Esophagus (tissue), 2 donors: Measurements from ENCODE around the gene MAP4K1. TPM values are rescaled to one million over a fixed set of nuclear protein-coding genes. Genes with fewer than 3 reads are reported as not detected.

Experiments used
- H3K27ac ChIP-seq, 2 donors: one replicate each; pipeline ENCODE4 v1.5.1; 2013; ENCODE audit warnings: low read depth in 2 of 2, mild to moderate bottlenecking in 2 of 2, inconsistent platforms in 1 of 2, low read length in 1 of 2, moderate library complexity in 1 of 2
- H3K27me3 ChIP-seq, 2 donors: one replicate each; pipeline ENCODE4 v1.6.1; 2013; ENCODE audit warnings: low read length in 2 of 2, control low read depth in 1 of 2, mild to moderate bottlenecking in 1 of 2; ENCODE audit not compliant: insufficient read depth in 2 of 2, control insufficient read depth in 1 of 2
- H3K36me3 ChIP-seq, 2 donors: one replicate each; pipeline ENCODE4 v1.6.1; 2013; ENCODE audit warnings: low read length in 1 of 2; ENCODE audit not compliant: control insufficient read depth in 2 of 2, insufficient read depth in 2 of 2
- H3K4me1 ChIP-seq, 2 donors: one replicate each; pipeline ENCODE4 v1.6.1; 2013; ENCODE audit warnings: low read length in 1 of 2; ENCODE audit not compliant: control insufficient read depth in 2 of 2, insufficient read depth in 2 of 2
- H3K4me3 ChIP-seq, 2 donors: one replicate each; pipeline ENCODE4 v1.5.1; 2013; ENCODE audit warnings: low read length in 2 of 2, mild to moderate bottlenecking in 2 of 2, low read depth in 1 of 2, moderate library complexity in 1 of 2
- H3K9me3 ChIP-seq, 2 donors: one replicate each; pipeline ENCODE4 v1.6.1; 2013; ENCODE audit warnings: mild to moderate bottlenecking in 2 of 2, low read depth in 1 of 2, low read length in 1 of 2, moderate library complexity in 1 of 2; ENCODE audit not compliant: control insufficient read depth in 2 of 2, insufficient read depth in 1 of 2
- WGBS, 2 donors: extraction: QIAGEN DNeasy Blood & Tissue Kit; methylation state at CpG; one replicate each; pipeline ENCODE4 v1.1.7; 2013; 5-methylcytosine and 5-hydroxymethylcytosine counted together
- polyA plus RNA-seq, 2 donors: library from polyadenylated mRNA; stranded (reverse); fragments of 200-250 nt; gene quantifications; one replicate each; pipeline ENCODE4 v1.2.3, GENCODE V29; 2013
- donor health status: healthy with polysubstance abuse.
- donor health status: Bipolar disorder and iron deficiency.

The MAP4K1 gene
- 1 to 10 TPM; 3.3 to 7.3 TPM for polyA plus RNA-seq

- Histone ChIP-seq H3K4me3 (peak within 1 kb of the TSS; percentile 97 to 99), H3K9me3 (peaks cover 0 to 4% of the 10 kb centered on the region in 2 donors), H3K27me3 (no peaks in the 10 kb centered on the region), H3K36me3 (peaks cover 4 to 12% of the 10 kb centered on the region in 2 donors), H3K27ac (peak within 1 kb of the TSS; percentile 88 to 93), H3K4me1 (peaks cover 7 to 16% of the 10 kb centered on the region in 2 donors)
- 27 to 33% methylated on average over 28 of the region's 28 CpGs for WGBS, 2 donors
Measured at GRCh38 chr19:38617764-38618589, at the start of gene MAP4K1. Gene MAP4K1, minus strand, starts transcription at chr19:38617953. Its CDS starts 58 bp downstream, at chr19:38617895.

GRCh38 chr19:38666663-38667511 lies 49.1 kb upstream of the MAP4K1 start:
- Histone ChIP-seq H3K27ac (peak overlapping the region; percentile 76 to 96), H3K36me3 (no peaks in the 10 kb centered on the region), H3K4me3 (no peak overlapping the region), H3K27me3 (no peaks in the 10 kb centered on the region), H3K9me3 (no peaks in the 10 kb centered on the region), H3K4me1 (peaks cover 23 to 45% of the 10 kb centered on the region in 2 donors)
- WGBS, 2 donors, result 20 to 21% methylated on average over 10 of the region's 10 CpGs

- no peak overlapping the region for H3K4me3 ChIP-seq
- peak overlapping the region; percentile 76 to 96 for H3K27ac ChIP-seq
- H3K9me3 ChIP-seq, result no peaks in the 10 kb centered on the region
- H3K27me3 ChIP-seq, result no peaks in the 10 kb centered on the region
- H3K36me3 ChIP-seq, result peaks cover 0 to under 1% of the 10 kb centered on the region in 2 donors
- WGBS, 2 donors, result 38 to 43% methylated on average over 19 of the region's 19 CpGs
- H3K4me1 ChIP-seq, result peaks cover 23 to 46% of the 10 kb centered on the region in 2 donors
Measured at GRCh38 chr19:38665950-38666662, 48.4 kb upstream of the MAP4K1 start.

- WGBS, 2 donors, result 61 to 66% methylated on average over 13 of the region's 13 CpGs
- Histone ChIP-seq H3K27me3 (no peaks in the 10 kb centered on the region), H3K36me3 (peaks cover 0 to 2% of the 10 kb centered on the region in 2 donors), H3K4me1 (peaks cover 28 to 53% of the 10 kb centered on the region in 2 donors), H3K9me3 (no peaks in the 10 kb centered on the region), H3K27ac (peak overlapping the region; percentile 76 to 96), H3K4me3 (no peak overlapping the region)
Measured at GRCh38 chr19:38665219-38665931, 47.6 kb upstream of the MAP4K1 start.

- 42 to 46% methylated on average over 7 of the region's 7 CpGs for WGBS, 2 donors
- H3K4me1 ChIP-seq, result peaks cover 28 to 46% of the 10 kb centered on the region in 2 donors
- peak overlapping the region; percentile 76 to 96 for H3K27ac ChIP-seq
- no peak overlapping the region for H3K4me3 ChIP-seq
- H3K9me3 ChIP-seq, result no peaks in the 10 kb centered on the region
- H3K36me3 ChIP-seq, result peaks cover 0 to 2% of the 10 kb centered on the region in 2 donors
- no peaks in the 10 kb centered on the region for H3K27me3 ChIP-seq
Measured at GRCh38 chr19:38664503-38665211, 46.9 kb upstream of the MAP4K1 start.

GRCh38 chr19:38663957-38664502 lies 46.3 kb upstream of the MAP4K1 start:
- 41 to 48% methylated on average over 19 of the region's 19 CpGs for WGBS, 2 donors
- no peaks in the 10 kb centered on the region for H3K9me3 ChIP-seq
- no peak overlapping the region for H3K4me3 ChIP-seq
- peak overlapping the region; percentile 76 to 95 for H3K27ac ChIP-seq
- H3K36me3 ChIP-seq, result peaks cover 0 to 2% of the 10 kb centered on the region in 2 donors
- peaks cover 24 to 48% of the 10 kb centered on the region in 2 donors for H3K4me1 ChIP-seq
- no peaks in the 10 kb centered on the region for H3K27me3 ChIP-seq

DNA sequence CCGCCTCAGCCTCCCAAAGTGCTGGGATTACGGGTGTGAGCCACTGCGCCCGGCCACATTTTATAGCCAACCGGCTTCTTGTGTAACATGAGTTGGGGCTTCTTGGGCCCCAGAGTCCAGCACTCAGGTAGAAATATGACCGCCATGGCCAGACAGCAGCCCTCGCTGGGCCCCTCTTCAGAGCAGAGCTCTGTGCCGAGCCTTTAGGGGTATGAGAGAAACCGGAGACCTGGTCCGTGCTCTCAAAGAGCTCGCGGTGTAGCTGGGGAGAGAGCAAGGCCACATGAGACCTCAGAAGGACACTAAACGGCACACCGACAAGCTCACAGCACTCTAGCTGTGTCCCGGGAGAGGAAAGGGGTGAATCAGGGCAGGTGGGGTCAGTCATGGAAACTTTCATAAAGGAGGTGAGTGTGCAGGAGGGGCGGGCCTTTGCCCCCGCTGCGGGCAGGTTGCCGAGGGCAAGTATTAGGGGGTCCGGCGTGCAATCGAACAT lies 45.5 kb upstream of the MAP4K1 start:
- Histone ChIP-seq H3K27ac (peak overlapping the region; percentile 76 to 95), H3K4me3 (no peak overlapping the region), H3K36me3 (peaks cover 0 to 2% of the 10 kb centered on the region in 2 donors), H3K9me3 (no peaks in the 10 kb centered on the region), H3K27me3 (no peaks in the 10 kb centered on the region), H3K4me1 (peaks cover 24 to 47% of the 10 kb centered on the region in 2 donors)
- WGBS, 2 donors, result 82 to 83% methylated on average over 22 of the region's 22 CpGs

- Histone ChIP-seq H3K36me3 (peaks cover 0 to 2% of the 10 kb centered on the region in 2 donors), H3K4me1 (peaks cover 27 to 51% of the 10 kb centered on the region in 2 donors), H3K9me3 (no peaks in the 10 kb centered on the region), H3K27ac (peak overlapping the region; percentile 76 to 95), H3K4me3 (no peak overlapping the region), H3K27me3 (no peaks in the 10 kb centered on the region)
- 57 to 62% methylated on average over 7 of the region's 7 CpGs for WGBS, 2 donors
Measured at GRCh38 chr19:38662537-38663155, 44.9 kb upstream of the MAP4K1 start.
